NCI-H2081 treated with DMSO at 0.1 percent for 48 hours (cell line): ENCODE data around the gene CA10.
A peak's percentile ranks its signal among the peaks of the same experiment; 100 is the strongest.

ENCODE experiments used
- DNase-seq: peaks from one replicate; lab custom pipeline; 2025; lab: John Stamatoyannopoulos, UW

CA10 gene

DNA sequence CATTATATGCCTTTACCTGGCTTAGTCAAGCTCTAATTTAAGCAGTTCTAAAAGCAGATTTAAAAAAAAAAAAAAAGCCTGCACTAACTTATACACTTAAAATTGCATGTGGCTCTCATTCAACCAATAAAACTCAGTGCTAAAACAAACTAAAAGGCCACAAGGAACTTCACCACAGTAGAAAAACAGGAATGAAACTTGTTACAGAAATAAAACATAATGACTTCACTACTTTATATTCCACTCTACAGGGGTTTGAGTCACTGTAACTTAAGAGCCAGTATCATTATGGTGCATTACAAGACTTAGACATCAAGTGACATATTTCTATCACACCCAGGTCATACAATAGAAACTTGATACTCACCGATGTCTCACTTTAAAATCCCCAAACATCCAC is 11.1 kb downstream of the CA10 start:
- no peak for DNase-seq

DNA sequence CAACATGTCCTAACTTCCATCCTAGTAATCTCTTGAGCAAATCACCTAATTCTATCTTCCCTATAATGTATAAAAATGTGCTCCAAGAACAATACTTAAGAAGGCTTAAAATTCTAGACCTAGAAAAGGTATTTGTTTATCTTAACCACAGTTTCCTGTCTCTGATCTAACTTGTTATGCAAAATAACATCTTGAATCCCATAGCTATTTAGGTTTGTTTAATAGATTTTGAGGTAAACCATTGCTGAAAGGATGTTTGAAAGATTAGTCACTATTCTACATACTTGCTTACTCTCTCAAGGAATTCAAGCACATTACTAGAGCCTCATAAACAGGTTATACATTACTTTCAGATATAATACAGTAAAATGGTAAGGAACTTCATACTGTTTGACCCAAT is 13.0 kb downstream of the CA10 start:
- no peak for DNase-seq

DNA sequence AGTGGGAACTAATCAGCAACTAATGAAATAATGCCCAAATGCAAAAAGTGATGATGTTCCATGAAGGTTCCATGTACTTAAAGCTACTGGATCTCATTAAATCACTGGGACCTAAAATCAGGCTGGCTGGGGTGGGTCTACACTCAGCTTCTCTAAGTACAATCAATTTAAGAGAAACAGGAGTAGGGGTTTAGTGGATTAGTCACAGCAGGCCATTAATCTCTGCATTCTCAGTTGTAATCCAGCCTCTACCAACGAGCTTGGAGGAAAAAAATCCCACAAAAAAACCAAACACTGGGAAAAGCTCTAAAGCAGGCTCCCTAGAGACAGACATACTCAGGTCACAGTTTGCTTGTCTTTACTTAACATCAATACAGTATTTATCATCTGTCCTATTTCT is 15.0 kb downstream of the CA10 start:
- no peak for DNase-seq

DNA sequence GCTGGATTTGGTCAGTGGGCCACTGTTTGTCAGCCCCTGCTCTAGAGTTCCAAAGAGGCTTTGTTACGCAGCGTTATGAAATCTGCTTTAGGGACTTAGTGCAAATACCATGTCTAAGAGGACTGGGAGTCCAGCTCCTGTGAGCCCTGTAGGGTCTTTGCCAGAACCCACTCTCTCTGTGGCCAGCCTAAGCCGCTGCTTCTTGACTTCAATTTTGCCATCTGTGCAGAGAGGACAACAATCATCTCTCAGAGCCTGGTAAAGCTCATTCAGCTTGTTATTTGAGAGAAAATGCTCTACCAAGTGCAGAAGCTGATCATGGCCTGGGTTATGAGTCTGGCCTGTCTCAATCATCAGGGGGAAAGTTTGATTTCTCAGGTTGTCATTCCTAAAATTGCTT is 17.9 kb downstream of the CA10 start:
- no peak for DNase-seq

DNA sequence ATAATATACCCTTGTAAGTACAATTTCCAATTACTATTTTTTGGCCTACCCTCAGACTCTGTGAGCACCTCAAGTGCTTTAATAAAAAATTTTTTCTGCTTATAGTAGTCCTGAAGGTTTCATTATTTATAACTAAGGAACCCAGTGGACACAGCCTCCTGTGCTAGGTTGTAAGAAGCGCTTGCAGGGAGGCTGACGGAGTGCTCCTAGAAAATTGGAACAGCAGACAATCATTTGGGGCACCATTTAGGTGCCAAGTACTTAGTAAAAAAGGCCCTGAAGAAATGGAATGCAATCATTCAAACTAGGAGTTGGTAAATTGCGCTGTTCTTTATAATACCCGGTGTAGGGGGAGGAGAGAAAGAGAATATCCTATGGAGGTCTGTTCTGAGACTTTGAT is 19.8 kb downstream of the CA10 start:
- DNase-seq: no peak

DNA sequence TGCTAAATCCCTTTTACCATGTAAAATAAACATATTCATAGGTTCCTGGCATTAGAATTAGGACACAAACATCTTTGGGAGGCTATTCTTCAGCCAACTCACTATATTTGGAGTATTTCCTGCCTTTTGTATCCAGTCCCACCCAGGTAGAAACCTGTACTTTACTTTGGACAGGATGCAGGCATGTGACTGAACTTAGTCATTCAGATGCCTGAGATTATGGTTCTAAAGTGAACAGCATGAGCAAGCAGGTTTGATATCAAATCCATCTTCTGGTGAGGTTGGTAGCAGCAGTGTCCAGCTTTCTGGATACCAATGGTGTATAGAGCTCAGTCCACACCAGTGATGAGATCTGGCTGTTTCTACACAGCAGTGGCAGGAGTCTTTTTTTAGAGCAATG is 20.2 kb downstream of the CA10 start:
- no peak for DNase-seq

DNA sequence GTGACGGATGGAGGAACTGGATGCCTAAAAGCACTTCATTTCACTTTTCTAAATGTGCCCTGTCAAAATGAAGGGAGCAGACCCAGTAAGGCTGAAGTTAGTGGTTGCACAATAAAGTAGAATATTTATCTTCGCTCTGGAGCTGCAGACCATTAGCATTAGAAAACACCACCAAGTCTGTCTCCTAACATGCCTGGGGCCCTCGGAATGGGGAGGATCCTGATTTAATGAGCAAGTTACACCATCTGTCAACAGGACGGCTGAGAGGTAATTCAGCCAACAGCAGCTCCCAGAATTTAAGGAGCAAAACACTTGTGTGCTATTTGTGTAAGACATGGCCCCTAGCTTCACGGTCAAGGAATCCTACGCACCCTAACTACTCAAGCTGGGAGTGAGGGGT is 22.3 kb downstream of the CA10 start:
- DNase-seq: no peak

DNA sequence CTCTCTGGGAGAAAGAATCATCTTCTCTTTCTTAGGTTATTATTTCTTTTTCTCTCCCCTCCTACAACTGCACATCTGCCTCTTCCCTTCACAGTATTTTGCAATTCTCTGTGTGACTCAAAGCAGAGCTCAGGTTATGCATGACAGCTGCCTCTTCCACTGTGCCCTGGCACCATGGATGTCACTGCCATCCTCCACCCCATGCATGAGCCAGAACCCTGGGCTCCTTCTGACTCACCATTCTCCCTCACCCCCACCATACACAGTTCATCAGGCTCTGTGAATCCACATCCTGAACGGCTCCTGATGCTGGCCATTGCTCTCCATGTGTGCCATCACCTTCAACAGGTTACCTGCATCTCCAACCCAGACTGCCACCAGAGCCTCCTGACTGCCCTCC is 23.9 kb downstream of the CA10 start:
- no peak for DNase-seq

DNA sequence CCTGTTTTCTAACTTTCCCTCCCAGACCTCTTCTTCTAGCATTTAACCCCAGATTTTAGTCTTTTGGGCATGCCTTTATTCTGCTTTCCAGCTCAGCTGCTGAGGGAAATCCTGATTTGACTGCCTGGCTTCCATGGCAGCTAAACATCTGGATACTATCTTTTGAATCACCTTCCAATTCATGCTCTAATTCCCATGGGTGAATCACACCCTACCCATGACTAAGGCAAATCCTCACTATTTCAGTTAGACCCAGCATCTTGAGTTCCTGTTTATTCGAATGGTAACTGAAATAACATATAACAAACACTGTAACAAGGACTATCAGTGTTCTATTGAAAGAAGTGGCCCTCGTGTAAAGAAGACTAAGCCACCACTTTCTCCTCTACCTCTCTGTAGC is 29.8 kb downstream of the CA10 start:
- DNase-seq: no peak

DNA sequence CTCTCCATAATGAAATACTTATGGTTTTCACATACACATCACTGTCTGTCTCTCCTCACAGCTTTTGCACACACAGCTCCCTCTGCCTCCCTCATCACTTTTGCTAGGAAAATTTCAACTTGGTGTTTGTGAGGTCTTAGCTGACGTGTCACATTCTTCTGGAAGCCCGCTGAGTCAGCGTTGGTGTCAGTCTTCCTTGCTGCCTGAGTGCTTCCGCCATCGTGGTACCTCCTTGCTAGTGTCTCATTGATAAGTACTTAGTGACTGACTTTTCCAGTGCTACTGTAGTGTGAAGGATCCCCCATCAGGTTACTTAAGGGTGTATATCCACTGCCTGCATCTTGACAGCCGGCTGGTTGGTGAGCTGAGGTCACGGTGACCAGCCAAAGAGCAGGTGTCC is 33.5 kb downstream of the CA10 start:
- DNase-seq: no peak

DNA sequence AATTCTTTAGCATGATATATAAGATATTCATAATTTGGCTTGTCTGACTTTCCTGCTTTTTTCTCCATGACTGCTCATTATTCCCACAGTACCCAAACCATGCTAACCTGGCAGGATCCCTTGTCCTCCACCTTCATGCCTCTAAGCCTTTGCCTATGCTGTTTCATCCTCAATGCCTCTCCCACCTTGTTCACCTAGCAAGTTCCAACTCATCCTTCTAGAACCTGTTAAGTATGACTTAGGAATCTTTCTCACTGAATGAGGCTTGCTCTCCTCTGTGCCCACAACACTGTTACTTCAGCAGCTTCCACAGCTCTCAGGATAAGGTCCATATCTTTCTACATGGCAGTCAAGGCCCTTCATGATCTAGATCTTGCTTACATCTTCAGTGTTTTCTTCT is 34.0 kb downstream of the CA10 start:
- DNase-seq: no peak

DNA sequence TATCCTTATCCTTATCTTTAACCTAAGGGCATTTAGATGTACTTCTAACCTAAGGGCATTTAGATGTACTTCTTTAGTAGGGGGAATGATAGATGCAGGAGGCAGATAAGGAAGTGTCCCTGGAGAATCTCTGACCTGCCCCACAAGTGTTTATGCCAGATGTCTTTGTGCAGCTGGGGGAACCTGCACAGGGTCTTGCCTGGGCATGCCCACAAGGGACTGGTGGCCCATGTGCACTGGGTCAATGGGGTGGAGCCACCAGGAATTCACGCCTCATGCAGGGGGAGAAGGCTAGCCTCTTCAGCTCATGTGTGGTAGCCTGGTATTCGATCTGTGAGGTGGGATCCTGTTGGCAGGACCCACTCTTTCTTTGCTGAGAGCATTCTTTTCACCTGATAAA is 38.0 kb downstream of the CA10 start:
- DNase-seq: no peak

DNA sequence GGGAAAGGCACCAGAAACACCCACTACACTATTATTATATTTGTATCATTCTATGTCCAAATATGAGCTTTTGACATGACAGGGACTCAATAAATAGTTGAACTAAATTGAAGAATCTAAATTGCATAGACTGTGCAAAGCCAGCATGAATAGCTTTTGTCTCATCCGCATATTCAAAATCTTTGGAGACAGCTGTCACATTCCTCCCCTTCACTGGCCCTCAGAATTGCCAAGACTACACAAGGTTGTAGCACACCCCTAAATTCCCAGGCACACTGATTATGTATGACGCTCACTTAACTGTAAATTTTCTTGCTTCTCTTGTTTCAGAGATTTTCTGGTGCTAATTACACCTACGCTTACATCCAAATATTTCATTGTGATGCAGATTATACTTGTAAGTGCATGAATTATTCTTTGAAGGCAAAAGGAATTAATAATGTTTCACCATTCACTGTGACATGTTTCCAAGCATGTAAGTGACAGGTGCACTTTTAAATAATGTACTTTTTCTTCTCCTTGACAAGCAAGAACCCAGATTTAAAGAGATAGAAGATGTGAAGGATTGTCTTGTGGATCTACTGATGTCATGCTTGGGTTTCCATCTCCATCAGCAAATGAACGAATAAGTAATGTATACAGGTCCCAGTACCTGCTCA is 47.5 kb downstream of the CA10 start:
- no peak for DNase-seq

DNA sequence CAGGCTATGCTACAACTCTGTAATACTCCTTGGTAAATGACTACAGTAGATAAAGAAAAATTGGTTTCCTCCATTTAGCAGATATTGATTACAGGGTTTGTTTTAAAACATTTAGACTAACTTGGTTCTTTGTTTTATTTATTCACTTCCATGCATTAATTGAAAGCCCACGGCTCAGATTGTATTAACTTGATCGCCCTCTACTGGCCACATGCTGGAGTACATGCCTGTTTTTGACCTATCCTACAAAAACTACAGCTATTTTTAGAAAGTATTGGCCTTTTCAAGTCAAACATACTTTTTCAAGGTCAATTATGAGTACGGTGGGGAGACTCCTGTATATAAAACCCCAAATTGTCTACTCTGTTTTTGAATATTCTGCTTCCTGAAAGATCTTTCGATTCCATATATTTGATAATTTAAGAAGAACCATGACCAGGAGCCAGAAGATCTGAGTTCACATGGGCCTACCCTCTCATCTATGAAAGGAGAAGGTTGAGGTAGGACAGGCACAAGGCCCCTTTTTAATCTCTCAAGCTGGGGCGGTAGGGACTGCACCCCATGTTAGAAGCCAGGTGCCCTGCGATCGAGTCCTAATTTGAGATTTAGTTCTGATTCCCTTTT is 51.8 kb downstream of the CA10 start:
- peak; percentile 14 for DNase-seq

DNA sequence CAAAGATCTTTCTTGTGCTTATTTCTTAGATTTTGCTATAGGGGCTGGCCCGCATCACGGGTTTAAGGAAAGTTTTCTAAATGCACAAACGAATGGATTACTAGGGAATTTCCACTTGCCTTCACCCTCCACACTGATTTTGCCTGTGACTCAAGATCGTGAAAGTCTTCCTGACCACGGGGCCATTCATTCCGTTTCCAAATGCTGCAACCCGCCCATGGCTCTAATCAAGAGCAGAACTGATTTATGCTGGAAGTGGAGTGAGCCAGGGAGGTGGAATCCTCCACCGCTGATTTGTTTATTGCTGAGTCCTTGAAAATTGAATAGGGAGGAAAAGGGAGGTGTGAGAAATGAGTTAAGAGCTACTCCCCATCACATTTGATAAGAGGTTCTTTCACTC is 52.4 kb downstream of the CA10 start:
- no peak for DNase-seq

DNA sequence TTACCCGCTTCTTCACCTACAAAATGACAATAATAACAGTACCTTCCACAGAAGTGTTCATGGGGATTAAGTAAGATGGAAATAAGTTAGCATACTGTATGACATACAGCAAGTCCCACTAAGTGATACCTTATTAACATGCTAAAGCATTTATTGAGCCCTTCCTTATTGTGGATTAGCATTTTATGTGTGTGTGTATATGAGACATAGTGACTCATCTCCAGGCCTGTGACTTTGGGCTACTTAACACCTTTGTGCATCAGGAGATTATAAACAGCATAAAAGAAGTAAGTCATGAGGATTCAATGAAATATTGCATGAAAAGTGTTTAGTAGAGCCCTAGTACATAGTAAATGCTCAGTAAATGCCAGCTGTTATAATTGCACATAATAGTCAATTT is 52.9 kb downstream of the CA10 start:
- DNase-seq: no peak

DNA sequence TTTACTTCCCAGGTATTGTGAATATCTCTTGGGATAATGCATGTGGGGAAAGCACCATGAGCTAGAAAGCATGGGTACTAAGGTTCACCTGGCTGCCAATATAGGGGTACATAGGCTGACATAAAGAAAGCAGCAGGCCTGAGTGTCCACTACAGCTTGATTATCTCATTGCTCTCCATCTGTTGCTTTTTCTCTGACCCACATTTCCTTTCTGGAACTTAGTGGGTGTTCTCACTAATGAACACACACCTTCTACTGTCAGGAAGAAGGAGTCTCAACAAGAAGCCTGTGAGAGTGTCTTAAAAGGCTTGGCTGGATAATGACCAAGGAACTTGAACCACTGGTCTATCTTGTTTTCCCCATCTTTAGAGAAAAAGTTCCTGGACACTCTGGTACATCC is 62.5 kb downstream of the CA10 start:
- no peak for DNase-seq

DNA sequence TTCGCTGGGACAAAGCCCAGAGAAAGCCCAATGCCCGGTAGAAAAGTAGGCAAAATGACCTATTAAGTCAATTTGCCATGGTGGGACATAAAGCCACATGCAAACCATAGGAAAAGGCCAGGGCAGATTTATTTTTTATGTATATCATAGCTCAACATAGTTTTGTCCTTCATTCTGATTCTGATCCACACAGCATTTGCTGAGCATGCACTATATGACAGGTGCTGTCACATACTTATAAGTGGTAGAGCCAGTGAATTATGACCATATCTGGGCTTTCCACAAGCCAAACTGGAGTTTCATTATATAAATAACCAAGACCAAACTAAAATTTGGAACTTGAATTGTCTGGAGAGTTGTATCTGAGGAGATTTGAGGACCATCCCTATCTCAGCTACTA is 74.3 kb downstream of the CA10 start:
- no peak for DNase-seq

DNA sequence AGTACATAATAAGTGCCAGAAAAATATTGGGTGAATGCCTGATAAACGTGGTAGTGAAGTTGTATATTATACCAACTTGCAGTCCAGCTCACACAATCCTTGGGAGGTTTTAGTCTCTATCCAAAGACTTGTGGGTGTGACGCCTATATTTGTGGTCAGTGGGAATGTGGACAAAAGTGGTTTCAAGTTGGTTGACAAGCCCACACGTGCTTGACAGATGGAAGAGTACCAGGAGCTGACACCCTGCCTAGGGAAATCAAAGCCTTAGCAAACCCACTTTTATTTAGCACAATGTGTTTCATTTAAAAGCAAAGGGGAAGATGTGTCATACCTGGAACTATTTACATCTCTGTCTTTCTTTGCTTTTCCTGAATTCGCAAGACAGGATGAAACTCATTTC is 79.0 kb downstream of the CA10 start:
- DNase-seq: no peak

DNA sequence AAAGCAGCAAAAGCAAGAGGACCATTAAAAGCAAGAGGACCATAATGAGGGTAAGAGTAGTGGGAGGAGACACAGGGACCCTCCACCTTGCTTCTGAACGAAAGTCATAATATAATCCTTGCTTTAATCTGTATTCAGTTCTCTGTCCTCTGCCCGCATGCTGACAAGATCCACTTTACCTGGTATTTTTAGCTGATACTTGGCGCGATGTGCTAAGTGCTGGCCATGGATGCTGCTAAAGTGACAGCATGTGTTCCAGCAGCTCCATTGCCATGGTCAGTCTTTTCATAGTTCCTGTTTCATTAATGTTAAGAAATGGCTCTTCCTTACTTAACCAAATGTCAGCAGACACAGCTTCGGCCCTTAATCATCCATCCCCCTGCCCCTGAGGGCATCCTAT is 86.8 kb downstream of the CA10 start:
- DNase-seq: no peak

DNA sequence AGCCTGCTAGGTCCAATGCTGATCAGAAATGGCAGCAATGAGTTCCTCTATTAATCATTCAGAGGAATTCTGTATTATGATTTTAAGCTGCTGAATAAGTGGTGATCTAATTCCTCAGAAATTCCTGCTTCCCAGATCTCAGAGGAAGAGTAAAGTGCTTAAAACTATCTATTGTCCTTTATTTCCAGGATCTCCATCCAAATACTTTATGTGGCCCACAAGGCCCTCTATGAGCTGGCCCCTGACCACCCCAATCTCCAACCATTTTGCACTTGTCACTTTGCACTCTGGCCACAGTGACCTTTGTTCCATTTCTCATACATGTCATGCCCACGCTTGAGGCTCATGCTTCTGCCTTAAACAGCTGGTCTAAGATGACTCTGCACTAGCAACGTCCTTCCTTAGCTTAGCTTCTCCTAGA is 93.7 kb downstream of the CA10 start:
- DNase-seq: no peak

DNA sequence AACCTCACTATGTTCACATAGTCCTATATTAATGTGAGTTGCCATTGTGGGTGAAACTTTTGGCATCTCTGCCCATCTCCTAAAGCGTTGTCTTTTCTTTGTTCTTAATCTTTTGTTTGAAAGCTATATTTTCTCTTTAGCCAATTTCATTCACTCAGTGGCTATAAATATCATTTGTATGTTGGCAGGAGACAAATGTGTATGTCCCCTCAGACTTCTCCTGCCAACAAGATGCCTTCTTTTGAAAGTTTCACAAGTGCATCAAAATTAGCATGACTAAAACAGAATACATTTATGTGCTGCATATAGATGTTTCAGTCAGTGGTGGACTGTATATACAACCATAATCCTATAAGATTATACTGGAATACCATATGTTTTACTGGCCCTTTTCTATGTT is 109.0 kb downstream of the CA10 start:
- no peak for DNase-seq

DNA sequence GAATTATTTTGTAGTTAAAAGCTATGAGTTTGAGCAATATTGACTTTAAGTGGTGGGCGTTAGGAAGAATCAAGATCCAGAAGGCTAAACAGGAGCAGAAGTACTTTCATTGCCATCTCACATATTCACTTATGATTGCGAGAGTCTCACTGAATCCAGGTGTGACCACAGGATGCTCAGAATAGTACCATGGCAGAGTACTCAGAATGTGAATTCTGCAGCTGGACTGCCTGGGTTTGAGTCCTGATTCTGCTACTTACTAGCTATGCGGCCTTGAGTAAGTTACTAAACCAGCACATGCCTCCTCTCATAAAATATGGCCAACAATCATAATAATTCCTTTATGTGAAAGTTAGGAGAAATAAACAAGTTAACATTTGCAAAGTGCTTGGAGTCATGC is 109.5 kb downstream of the CA10 start:
- DNase-seq: no peak

DNA sequence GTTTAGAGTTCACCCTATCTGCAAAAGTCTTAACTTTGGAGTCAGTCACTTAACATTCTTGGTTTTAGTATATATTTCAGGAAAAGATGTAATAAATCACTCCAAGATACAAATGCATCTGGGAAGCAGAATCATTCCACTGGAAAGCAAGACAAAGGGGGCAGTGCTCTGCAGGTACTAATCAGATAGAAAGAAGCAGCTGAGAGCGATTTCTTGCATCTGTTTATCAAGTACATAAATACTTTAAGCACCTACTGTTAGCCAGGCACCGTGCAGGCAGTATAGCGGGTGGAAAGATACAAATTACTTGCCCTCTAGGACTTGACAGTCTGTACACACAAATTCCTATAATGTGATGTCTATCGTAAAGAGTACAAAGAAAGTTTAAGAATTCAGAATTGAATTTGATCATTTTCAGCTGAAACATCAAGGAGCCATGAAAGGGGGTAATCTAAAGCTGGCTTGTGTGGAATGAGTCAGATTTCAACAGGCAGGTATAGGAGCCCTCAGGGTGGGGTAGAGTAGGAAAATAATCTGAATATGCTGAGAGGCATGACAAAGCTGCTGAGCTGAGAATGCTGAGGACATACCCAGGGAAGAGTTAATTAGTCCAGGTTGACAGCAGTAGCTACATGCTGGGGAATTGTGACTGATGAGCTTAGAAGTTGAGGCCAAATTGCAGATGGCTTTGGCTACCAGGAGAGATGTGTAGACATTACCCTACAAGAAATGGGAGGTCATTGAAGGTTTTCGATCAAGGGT is 110.2 kb downstream of the CA10 start:
- DNase-seq: no peak
